ENCODE data around the gene TMEM106C.

The TMEM106C gene

DNA sequence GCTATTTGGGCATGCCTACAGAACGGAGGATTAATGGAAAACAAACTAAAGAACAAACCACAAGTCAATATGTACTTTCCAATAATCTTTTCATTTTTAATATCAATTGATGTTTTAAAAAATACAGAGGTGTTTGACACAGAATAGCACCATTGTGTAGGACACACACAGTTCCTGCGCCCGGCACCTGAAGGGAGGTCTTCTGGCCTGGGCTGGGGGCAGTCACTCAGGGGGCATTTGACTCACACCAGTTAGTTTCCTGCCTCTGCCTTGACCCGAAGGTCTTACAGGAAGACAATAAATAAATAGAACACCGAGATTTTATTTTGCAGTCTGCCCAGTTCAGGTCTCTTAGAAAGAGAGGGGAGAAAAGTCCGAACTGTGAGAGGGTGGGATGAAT lies 9.5 kb downstream of the TMEM106C start:
- DNase-seq (ENCODE audit: low read depth), result no peak
- H3K4me3 ChIP-seq (ENCODE audit: low read depth, low read length), result no peak overlapping the region
- TF ChIP-seq, protein P1, sequence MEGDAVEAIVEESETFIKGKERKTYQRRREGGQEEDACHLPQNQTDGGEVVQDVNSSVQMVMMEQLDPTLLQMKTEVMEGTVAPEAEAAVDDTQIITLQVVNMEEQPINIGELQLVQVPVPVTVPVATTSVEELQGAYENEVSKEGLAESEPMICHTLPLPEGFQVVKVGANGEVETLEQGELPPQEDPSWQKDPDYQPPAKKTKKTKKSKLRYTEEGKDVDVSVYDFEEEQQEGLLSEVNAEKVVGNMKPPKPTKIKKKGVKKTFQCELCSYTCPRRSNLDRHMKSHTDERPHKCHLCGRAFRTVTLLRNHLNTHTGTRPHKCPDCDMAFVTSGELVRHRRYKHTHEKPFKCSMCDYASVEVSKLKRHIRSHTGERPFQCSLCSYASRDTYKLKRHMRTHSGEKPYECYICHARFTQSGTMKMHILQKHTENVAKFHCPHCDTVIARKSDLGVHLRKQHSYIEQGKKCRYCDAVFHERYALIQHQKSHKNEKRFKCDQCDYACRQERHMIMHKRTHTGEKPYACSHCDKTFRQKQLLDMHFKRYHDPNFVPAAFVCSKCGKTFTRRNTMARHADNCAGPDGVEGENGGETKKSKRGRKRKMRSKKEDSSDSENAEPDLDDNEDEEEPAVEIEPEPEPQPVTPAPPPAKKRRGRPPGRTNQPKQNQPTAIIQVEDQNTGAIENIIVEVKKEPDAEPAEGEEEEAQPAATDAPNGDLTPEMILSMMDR (IDR thresholded peaks at IDR 0.05; ENCODE audit: control insufficient read depth, extremely low read depth, insufficient read depth), result no peak

DNA sequence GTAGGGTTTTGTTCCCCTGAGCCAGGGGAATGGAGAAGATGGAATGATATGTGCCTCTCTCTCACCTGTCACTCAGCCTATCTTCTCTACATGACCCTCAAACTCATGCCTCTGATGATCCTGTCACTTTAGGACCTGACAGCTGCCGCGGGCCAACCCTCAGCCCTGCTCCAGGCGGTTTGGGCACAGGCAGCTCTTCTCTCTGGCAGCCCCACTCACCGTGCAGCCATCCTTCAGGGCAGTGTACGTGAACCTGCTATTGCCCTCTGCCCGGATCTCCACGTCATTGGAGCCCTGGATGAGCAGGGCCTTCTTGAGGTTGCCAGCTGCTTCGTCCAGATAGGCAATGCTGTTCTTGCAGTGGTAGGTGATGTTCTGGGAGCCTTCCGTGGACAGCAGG lies 10.5 kb downstream of the TMEM106C start:
- DNase-seq (ENCODE audit: low read depth), result no peak
- H3K4me3 ChIP-seq (ENCODE audit: low read depth, low read length), result no peak overlapping the region
- TF ChIP-seq, protein P1 (IDR thresholded peaks at IDR 0.05; ENCODE audit: control insufficient read depth, extremely low read depth, insufficient read depth), result no peak

DNA sequence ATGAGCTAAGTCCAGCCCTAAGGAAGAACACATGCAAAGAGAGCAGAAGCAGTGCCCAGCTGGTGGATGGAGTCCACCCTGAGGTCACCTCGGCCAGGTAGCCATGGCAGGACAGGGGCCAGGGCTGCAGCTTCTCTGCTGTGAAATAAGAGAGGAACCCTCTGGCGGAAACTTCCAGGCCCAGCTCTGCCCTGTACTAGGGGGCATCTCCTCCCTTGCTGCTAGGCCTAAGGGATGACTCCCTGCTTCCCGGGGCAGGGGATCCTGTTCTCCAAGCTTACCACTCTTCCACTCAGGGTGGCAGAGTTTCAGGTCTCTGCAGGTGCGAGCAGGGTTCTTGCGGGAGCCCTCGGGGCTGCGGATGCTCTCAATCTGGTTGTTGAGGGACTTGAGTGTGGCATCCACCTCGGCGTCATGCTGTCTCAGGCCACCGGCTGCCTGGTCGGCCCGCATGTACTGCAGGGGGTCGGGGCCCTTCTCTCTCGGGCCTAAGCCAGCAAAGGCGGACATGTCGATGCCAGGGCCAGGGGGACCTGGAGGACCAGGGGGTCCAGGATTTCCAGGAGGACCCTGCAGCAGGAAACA lies 11.7 kb downstream of the TMEM106C start:
- no peak overlapping the region for H3K4me3 ChIP-seq (ENCODE audit: low read depth, low read length)
- no peak for DNase-seq (ENCODE audit: low read depth)
- TF ChIP-seq, protein P1 (IDR thresholded peaks at IDR 0.05; ENCODE audit: control insufficient read depth, extremely low read depth, insufficient read depth), result no peak

DNA sequence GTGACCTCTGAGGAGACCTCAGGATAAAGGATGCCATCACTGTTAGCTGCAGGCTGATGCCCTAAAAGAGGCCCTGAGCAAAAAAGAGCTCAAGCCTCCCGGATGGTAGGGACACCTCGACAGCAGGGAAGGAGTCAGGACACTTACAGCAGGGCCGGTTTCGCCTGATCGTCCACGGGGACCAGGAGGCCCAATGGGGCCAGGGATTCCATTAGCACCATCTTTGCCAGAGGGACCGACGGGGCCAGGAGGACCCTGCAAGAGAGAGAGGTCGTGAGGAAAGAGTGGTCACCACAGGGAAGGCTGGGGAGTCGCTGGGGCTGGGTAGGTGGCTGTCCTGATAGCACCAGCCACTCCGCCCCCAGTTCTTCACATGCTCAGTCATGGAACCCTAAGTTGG lies 12.4 kb downstream of the TMEM106C start:
- no peak overlapping the region for H3K4me3 ChIP-seq (ENCODE audit: low read depth, low read length)
- no peak for DNase-seq (ENCODE audit: low read depth)
- TF ChIP-seq, protein P1 (IDR thresholded peaks at IDR 0.05; ENCODE audit: control insufficient read depth, extremely low read depth, insufficient read depth), result no peak

DNA sequence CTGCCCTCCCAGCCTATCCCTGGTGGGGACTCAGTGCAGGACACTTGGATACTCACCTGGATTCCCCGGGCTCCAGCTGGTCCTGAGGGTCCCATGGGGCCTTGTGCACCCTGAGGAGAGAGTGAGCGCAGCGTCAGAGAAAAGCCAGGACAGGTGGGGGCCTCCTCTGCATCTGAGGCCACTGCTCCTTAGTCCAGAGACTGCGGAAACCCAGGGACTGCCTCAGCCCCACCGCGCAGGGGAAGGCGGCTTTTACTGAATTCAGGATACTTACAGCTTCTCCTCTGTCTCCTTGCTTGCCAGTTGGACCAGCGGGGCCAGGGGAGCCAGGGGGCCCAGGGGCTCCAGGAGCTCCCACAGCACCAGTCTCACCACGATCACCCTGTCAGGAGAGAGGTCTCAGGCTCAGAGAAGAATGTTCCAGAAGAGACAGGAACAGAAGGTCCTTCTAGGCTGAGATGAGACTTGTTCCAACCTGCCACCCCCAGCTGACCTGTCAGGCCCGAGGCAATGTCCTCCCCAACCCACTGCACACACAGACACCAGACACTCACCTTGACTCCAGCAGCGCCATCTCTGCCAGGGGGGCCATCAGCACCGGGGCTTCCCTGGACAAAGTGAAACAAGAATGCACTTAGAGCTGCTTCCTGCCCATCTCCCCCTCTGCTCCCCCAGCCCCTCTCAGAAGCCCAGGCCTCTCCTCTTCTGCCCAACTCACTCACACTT lies 13.8 kb downstream of the TMEM106C start:
- no peak overlapping the region for H3K4me3 ChIP-seq (ENCODE audit: low read depth, low read length)
- TF ChIP-seq, protein P1 (IDR thresholded peaks at IDR 0.05; ENCODE audit: control insufficient read depth, extremely low read depth, insufficient read depth), result no peak
- DNase-seq (ENCODE audit: low read depth), result no peak

DNA sequence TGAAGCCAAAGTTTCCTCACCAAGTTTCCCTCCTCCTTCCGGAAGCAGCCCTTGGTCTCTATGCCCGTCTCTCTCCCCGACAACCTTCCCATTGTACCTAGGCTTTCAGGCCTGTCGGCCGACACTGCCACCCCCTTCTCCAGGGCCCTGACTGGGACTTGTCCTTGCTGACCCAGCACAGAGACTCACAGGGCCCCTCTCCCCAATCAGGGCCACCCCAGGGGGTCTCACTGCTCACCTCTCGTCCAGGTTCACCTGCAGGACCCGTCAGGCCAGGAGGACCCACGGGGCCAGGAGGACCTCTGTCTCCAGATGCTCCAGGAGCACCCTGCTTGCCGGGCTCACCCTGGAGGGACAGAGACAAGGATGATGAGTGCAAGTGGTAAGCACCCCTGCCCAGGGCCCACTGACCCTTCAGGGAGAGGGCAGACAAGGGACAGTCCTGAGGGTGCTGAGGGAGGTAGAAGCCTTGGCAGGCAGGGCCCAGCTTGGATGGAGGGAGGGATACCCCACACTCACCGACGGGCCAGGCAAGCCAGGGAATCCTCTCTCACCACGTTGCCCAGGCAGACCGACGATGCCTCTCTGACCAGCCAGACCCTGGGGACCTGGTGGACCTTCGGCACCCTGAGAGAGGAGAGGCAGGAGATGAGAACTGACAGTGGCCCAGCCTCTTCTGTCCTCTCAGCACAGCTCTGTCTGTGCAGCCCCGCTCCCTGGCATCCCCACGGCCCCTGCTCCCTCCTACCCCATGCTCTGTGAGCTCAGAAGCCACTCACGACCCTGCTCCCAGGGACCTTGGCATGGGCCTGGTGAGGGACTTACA lies 14.6 kb downstream of the TMEM106C start:
- no peak overlapping the region for H3K4me3 ChIP-seq (ENCODE audit: low read depth, low read length)
- TF ChIP-seq, protein P1 (IDR thresholded peaks at IDR 0.05; ENCODE audit: control insufficient read depth, extremely low read depth, insufficient read depth), result no peak
- no peak for DNase-seq (ENCODE audit: low read depth)
